Skeletal muscle satellite cell (primary cell): ENCODE data around the gene ZNRF1.
"Not testable (repeated sequence)": the region's sequence is repeated elsewhere in the genome, so short reads cannot be mapped to it uniquely, and the experiment has no call there.

ENCODE experiments used
- H3K27me3 ChIP-seq: 2 replicates; pipeline ENCODE4 v1.7.0; 2013; ENCODE audit warnings: low read length; ENCODE audit not compliant: control insufficient read depth, insufficient read depth
- H3K36me3 ChIP-seq: 2 replicates; pipeline ENCODE4 v1.7.0; 2013; ENCODE audit warnings: mild to moderate bottlenecking, control low read depth, low read length; ENCODE audit not compliant: insufficient read depth
- H3K4me1 ChIP-seq: 2 replicates; pipeline ENCODE4 v1.7.0; 2013; ENCODE audit warnings: low read length; ENCODE audit not compliant: control insufficient read depth, insufficient read depth
- H3K4me2 ChIP-seq: 2 replicates; pipeline ENCODE4 v1.7.0; 2013; ENCODE audit warnings: mild to moderate bottlenecking, low read length
- H3K4me3 ChIP-seq: 2 replicates; pipeline ENCODE4 v1.7.0; 2013; ENCODE audit warnings: low read length
- H3K9ac ChIP-seq: 2 replicates; pipeline ENCODE4 v1.7.0; 2013; ENCODE audit warnings: mild to moderate bottlenecking, low read depth, low read length, moderate library complexity
- H3K9me3 ChIP-seq: replicated peaks from 2 replicates; pipeline ENCODE4 v1.7.0; 2013; ENCODE audit warnings: mild to moderate bottlenecking, control low read depth, low read length

Gene ZNRF1

DNA sequence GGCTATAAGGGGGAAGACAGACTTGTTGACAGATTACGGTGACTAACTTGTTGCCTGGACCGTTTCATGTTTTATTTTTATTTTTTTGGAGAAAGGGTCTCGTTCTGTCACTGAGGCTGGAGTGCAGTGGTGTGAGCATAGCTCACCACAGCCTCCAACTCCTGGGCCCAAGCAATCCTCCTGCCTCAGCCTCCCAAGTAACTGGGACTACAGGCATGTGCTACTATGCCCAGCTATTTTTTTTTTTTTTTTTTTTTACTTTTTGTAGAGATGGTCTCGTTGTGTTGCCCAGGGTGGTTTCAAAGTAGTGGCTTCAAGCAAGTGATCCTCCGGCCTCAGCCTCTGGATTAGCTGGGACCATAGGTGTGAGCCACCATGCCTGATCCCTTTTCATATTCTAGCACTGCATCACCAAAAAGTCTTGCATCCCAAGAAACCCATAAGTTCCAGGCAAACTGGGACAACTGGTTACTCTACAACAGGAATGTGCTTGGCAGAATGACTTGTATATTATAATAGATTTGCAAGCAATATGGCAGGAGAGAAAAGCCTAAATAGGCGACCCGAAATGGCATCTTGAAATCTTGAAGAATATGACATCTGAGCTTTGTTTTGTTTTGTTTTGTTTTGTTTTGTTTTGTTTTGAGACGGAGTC, 11.7 kb upstream of the ZNRF1 start:
- H3K27me3 ChIP-seq, result peaks cover 2% of the 10 kb centered on the region

DNA sequence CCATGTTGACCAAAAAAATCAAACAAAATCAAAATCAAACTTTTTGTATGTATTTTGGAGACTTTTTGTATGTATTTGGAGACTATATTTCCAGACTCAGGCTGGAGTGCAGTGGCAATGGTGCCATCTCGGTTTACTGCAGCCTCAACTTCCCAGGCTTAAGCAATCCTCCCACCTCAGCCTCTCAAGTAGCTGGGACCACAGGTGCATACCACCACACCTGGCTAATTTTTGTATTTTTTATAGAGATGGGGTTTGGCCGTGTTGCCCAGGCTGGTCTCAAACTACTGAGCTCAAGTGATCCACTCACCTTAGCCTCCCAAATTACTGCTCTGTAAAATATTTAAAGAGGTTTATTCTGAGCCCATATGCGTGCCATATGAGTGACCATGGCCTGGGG, 9.0 kb upstream of the ZNRF1 start:
- not testable (repeated sequence) for H3K4me2 ChIP-seq, H3K9me3 ChIP-seq, H3K4me3 ChIP-seq, H3K36me3 ChIP-seq, H3K9ac ChIP-seq, H3K4me1 ChIP-seq
- peaks cover 16% of the 10 kb centered on the region for H3K27me3 ChIP-seq

More for the DNA sequence above, 11.7 kb upstream of the ZNRF1 start:
- Histone ChIP-seq H3K4me2 (no peak overlapping the region), H3K9ac (no peak overlapping the region), H3K9me3 (no peaks in the 10 kb centered on the region), H3K4me1 (peaks cover 4% of the 10 kb centered on the region), H3K4me3 (no peak overlapping the region), H3K36me3 (no peaks in the 10 kb centered on the region)

DNA sequence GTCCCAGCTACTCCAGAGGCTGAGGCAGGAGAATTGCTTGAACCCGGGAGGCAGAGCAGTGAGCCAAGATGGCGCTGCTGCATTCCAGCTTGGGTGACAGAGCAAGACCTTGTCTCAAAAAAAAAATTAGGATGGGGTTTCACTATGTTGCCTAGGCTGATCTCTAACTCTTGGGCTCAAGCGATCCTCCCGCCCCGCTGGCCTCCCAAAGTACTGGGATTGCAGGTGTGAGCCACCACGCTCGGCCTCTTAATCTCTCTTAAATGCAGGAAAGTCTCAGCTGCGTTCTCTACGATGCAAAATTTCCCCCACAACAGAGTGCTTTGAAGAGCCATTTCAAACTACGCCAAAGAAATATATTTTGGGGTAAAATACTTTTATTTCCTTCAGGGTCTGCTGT, 8.0 kb upstream of the ZNRF1 start:
- Histone ChIP-seq H3K4me1 (no peaks in the 10 kb centered on the region), H3K4me2 (no peak overlapping the region), H3K4me3 (no peak overlapping the region), H3K27me3 (peaks cover 16% of the 10 kb centered on the region), H3K9ac (no peak overlapping the region), H3K36me3 (no peaks in the 10 kb centered on the region), H3K9me3 (no peaks in the 10 kb centered on the region)

DNA sequence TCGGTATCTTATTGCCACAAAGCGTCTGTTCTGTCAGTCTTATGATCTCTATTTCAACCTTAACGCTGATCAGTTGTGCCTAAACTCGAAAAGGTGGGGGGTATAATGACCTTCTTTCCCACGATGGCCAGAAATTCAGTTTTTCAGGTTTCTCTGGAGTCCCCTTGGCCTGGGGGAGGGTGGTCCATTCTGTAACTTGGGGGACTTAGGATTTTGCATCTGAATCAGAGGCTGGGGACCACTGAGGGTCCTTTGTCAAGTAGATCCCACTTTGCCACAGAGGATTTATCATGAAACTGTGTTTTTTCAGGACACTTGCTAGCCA, 7.6 kb upstream of the ZNRF1 start:
- H3K9ac ChIP-seq, result no peak overlapping the region
- no peaks in the 10 kb centered on the region for H3K36me3 ChIP-seq
- no peak overlapping the region for H3K4me2 ChIP-seq
- no peak overlapping the region for H3K4me3 ChIP-seq
- H3K4me1 ChIP-seq, result no peaks in the 10 kb centered on the region
- H3K27me3 ChIP-seq, result peaks cover 18% of the 10 kb centered on the region
- no peaks in the 10 kb centered on the region for H3K9me3 ChIP-seq

DNA sequence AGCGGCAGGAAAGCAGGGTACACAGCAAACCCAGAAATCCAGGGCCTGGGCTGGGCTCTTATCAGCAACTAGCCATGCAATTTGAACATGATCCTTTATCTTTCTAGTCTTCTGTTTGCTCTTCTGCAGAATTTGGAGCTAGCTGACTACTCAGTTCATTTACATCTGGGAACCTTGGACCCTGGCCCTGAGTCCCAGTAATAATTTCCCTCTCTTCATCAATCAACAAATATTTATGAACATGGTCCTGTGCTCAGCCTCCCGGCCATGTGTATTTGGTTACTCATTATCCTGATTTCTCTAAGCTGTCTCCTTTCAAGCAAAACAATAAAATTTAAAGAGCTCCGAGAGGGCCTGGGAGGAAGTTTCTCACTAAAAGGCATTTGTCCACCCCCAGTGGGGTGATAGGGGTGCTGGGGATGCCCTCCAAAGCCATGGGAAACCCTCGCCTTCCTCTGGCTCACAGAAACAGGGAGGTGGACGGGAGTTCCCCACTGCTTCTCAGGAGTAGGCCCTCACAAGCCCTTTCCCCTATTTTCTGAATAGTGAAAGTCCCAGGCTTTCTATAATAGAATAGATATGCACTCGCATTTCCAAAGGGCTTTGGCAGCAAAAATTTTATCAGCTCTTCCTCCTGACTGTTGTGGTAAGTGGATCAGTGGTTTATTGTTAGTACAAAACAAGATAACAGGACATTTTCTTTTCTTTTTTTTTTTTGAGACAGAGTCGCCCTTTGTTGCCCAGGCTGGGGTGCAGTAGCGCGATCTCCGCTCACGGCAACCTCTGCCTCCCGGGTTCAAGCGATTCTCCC, 7.0 kb upstream of the ZNRF1 start:
- Histone ChIP-seq H3K4me2 (no peak overlapping the region), H3K27me3 (peaks cover 20% of the 10 kb centered on the region), H3K4me1 (no peaks in the 10 kb centered on the region), H3K4me3 (no peak overlapping the region), H3K9me3 (no peaks in the 10 kb centered on the region), H3K36me3 (no peaks in the 10 kb centered on the region), H3K9ac (no peak overlapping the region)

DNA sequence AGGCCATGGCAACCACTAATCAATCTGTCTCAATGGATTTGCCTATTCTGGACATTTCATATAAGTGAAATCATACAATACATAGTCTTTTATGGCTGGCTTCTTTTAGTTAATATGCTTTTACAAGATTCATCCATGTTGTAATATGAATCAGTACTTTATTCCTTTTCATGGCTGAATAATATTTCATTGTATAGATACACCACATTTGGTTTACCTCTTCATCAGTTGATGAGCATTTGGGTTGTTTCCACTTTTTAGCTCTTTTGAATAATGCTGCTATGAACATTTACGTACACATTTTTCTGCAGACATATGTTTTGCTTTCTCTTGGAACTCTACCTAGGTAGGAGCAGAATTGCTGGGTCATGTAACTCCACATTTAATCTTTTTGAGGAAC, 2.8 kb upstream of the ZNRF1 start:
- Histone ChIP-seq H3K9me3 (no peaks in the 10 kb centered on the region), H3K4me2 (no peak overlapping the region), H3K27me3 (peaks cover 20% of the 10 kb centered on the region), H3K36me3 (no peaks in the 10 kb centered on the region), H3K4me3 (no peak overlapping the region), H3K9ac (no peak overlapping the region), H3K4me1 (peaks cover 7% of the 10 kb centered on the region)

DNA sequence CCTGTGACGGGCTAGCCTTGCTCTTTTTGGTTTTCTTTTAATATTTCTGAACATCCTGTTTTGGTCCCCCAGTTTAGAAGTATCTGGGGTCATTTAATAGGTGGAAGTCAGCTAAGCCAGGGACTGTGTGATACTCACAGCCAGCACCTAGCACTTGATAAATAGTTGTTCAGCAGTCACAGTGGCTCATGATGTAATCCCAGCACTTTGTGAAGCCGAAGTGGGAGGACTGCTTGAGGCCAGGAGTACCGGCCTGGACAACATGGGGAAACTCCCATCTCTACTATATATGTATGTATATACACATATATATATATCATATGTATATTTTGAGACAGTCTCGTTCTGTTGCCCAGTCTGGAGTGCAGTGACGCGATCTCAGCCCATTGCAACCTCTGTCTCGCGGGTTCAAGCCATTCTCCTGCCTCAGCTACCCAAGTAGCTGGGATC, 1.8 kb upstream of the ZNRF1 start:
- H3K27me3 ChIP-seq, result peaks cover 20% of the 10 kb centered on the region
- H3K9me3 ChIP-seq, result no peaks in the 10 kb centered on the region
- H3K4me3 ChIP-seq, result no peak overlapping the region
- no peak overlapping the region for H3K4me2 ChIP-seq
- H3K36me3 ChIP-seq, result no peaks in the 10 kb centered on the region
- peaks cover 16% of the 10 kb centered on the region for H3K4me1 ChIP-seq
- H3K9ac ChIP-seq, result no peak overlapping the region

DNA sequence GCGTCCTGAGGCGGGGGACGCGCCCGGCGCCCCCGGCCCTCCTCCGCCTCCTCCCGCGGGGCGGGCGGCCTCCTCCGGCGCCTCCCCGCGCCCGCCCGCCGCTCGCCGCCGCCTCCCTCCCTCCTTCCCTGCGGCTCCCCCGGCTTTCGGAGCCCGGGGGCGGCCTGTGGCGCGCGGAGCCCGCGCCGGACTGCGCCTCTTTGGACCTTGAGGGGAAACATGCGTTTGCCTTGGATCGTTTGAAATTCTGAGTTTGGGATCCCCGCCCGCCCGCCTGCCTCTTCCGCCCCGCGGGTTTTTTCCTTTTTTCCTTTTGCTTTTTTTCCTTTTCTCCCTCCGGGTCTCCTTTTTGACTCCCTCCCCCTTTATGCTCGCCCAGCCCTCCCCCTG, 390 bp downstream of the ZNRF1 start:
- Histone ChIP-seq H3K4me3 (peak overlapping the region; percentile 73), H3K27me3 (peaks cover 6% of the 10 kb centered on the region), H3K4me1 (peaks cover 18% of the 10 kb centered on the region), H3K9ac (peak overlapping the region; percentile 86), H3K4me2 (peak overlapping the region; percentile 92), H3K36me3 (peaks cover 7% of the 10 kb centered on the region), H3K9me3 (no peaks in the 10 kb centered on the region)

DNA sequence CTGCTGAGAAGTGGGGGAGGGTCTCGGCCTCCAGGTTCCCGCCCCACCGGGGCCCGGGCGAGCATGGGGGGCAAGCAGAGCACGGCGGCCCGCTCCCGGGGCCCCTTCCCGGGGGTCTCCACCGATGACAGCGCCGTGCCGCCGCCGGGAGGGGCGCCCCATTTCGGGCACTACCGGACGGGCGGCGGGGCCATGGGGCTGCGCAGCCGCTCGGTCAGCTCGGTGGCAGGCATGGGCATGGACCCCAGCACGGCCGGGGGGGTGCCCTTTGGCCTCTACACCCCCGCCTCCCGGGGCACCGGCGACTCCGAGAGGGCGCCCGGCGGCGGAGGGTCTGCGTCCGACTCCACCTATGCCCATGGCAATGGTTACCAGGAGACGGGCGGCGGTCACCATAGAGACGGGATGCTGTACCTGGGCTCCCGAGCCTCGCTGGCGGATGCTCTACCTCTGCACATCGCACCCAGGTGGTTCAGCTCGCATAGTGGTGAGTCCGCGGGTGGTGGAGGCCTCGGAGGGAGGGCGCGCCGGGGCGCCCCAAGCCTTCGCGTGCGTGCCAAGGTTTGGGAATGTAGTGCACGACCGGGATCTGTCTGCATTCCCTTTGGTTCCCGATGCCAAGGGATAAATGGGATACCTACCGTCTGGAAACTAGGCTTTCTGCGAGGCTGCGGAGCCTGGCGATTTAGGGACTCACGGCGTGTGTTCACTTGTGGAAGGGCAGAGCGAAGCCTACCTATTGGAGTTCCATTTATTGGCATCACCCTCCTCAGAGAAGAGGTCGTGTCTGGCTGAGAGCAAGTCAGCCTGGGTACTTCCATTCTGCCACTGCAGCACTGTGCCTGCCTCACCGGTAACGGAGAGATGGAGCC, 1.0 kb downstream of the ZNRF1 start:
- Histone ChIP-seq H3K27me3 (peaks cover 6% of the 10 kb centered on the region), H3K4me1 (peaks cover 18% of the 10 kb centered on the region), H3K4me3 (peak overlapping the region; percentile 73), H3K9ac (peak overlapping the region; percentile 86), H3K9me3 (no peaks in the 10 kb centered on the region), H3K4me2 (peak overlapping the region; percentile 92), H3K36me3 (peaks cover 7% of the 10 kb centered on the region)

DNA sequence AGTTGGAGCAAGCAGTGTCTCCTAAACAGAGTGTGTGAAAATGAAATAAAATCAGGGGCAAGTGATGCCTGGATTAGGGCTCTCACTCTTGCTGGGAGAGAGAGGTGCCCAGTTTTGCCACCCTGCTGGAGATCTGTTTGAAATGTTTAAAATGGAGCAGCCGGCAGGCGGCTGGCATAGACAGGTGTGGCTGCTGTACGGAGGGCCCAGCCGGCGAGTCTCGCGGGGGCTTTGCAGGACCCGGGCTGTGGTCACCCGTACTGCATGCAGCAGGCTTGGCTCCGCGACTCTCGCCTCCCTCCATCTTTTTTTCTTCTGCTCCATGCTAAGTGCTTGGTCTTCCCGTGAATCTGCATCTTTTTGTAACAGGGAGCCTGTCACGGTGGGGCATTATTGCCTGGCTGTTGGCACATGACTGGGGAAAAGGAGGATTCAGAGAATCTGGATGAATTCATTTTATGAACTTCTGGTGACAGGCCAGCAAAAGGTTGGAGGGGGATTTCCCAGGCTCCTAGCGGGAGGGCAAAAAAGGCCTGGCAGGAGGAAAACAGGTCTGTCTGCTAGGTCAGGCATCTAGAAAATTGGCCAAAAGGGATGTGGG, 1.8 kb downstream of the ZNRF1 start:
- H3K27me3 ChIP-seq, result peaks cover 6% of the 10 kb centered on the region
- H3K4me1 ChIP-seq, result peaks cover 18% of the 10 kb centered on the region
- H3K4me3 ChIP-seq, result peak overlapping the region; percentile 73
- H3K9ac ChIP-seq, result peak overlapping the region; percentile 86
- peak overlapping the region; percentile 92 for H3K4me2 ChIP-seq
- peaks cover 7% of the 10 kb centered on the region for H3K36me3 ChIP-seq
- H3K9me3 ChIP-seq, result no peaks in the 10 kb centered on the region

DNA sequence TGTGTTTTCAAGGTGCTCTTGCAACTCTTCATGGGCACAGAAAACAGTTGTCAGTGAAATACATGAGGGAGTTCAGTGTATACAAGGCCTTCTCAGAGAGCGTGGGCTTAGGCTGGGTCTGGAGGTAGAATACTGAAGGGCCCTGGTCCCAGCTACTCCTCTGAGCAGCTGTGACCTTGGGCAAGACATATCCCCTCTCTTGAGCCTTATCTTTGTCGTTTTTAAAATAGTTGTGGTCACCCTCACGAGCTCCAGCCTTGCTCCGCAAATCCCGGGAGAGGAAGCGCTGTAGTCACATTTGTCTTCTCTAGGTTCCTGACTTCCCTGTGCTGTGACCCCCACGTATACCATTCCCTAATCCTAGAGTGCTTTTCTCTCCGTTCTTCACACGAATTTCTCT, 3.6 kb downstream of the ZNRF1 start:
- no peaks in the 10 kb centered on the region for H3K9me3 ChIP-seq
- H3K4me2 ChIP-seq, result no peak overlapping the region
- H3K4me3 ChIP-seq, result no peak overlapping the region
- peaks cover 7% of the 10 kb centered on the region for H3K36me3 ChIP-seq
- H3K9ac ChIP-seq, result no peak overlapping the region
- peaks cover 18% of the 10 kb centered on the region for H3K4me1 ChIP-seq
- no peaks in the 10 kb centered on the region for H3K27me3 ChIP-seq
